Measurements from ENCODE around the gene BRD7. TPM values are rescaled to one million over a fixed set of nuclear protein-coding genes. Genes with fewer than 3 reads are reported as not detected.

The BRD7 gene
- total and polyA plus RNA-seq, 2 donors (not counting 1 experiment from before 2014, with no cell fraction given): 29.8 to 64.5 TPM

- Histone ChIP-seq H3K27ac (ENCODE audit: low read length in 2 of 2) (peak overlapping the region; percentile 93 to 97), H3K36me3 (replicated peaks in 1 of 2; ENCODE audit: control extremely low read depth in 1 of 2, control insufficient read depth in 1 of 2, extremely low read depth in 1 of 2, insufficient read depth in 2 of 2, low read length in 1 of 2) (no peaks in the 10 kb centered on the region), H3K4me2 (replicated peaks; ENCODE audit: low read depth, low read length, poor library complexity, severe bottlenecking) (peak overlapping the region; percentile 90), H3K27me3 (replicated peaks in 1 of 4; ENCODE audit: control extremely low read depth in 1 of 4, control insufficient read depth in 3 of 4, insufficient read depth in 4 of 4, low read length in 3 of 4) (no peaks in the 10 kb centered on the region), H2AFZ (ENCODE audit: insufficient read depth, low read depth, low read length, poor library complexity, severe bottlenecking) (no peak overlapping the region), H3K9ac (ENCODE audit: low read length) (peak overlapping the region; percentile 13), H3K79me2 (ENCODE audit: control insufficient read depth, insufficient read depth, low read length) (peaks cover 91% of the 10 kb centered on the region), H3K4me3 (ENCODE audit: control extremely low read depth in 1 of 5, extremely low read depth in 1 of 5, insufficient read depth in 1 of 5, low read depth in 2 of 5, low read length in 4 of 5) (no peak overlapping the region), H3K9me3 (ENCODE audit: control extremely low read depth in 1 of 3, control insufficient read depth in 2 of 3, insufficient read depth in 1 of 3, low read length in 2 of 3) (no peaks in the 10 kb centered on the region), H3K4me1 (ENCODE audit: control insufficient read depth in 2 of 2, insufficient read depth in 2 of 2, low read length in 2 of 2) (peaks cover 92 to 98% of the 10 kb centered on the region in 2 donors), H4K20me1 (ENCODE audit: control insufficient read depth, insufficient read depth, low read length, poor library complexity, severe bottlenecking) (peaks cover 8% of the 10 kb centered on the region)
- TF ChIP-seq EZH2 (IDR thresholded peaks at IDR 0.05; ENCODE audit: borderline replicate concordance, insufficient read depth, low read depth, low read length, poor library complexity, severe bottlenecking): no peak
- TF ChIP-seq, protein P1, sequence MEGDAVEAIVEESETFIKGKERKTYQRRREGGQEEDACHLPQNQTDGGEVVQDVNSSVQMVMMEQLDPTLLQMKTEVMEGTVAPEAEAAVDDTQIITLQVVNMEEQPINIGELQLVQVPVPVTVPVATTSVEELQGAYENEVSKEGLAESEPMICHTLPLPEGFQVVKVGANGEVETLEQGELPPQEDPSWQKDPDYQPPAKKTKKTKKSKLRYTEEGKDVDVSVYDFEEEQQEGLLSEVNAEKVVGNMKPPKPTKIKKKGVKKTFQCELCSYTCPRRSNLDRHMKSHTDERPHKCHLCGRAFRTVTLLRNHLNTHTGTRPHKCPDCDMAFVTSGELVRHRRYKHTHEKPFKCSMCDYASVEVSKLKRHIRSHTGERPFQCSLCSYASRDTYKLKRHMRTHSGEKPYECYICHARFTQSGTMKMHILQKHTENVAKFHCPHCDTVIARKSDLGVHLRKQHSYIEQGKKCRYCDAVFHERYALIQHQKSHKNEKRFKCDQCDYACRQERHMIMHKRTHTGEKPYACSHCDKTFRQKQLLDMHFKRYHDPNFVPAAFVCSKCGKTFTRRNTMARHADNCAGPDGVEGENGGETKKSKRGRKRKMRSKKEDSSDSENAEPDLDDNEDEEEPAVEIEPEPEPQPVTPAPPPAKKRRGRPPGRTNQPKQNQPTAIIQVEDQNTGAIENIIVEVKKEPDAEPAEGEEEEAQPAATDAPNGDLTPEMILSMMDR (IDR thresholded peaks at IDR 0.05): no peak
- Mint-ChIP-seq H3K9me3 (ENCODE audit: insufficient read depth) (peaks cover 4% of the 10 kb centered on the region), H3K4me1 (peaks cover 90% of the 10 kb centered on the region), H3K27ac (peak overlapping the region; percentile 100), H3K27me3 (no peaks in the 10 kb centered on the region), H3K4me3 (peak overlapping the region; percentile 98)
- WGBS (ENCODE audit: insufficient coverage): 100% methylated on average over 1 of the region's 4 CpGs
- intact Hi-C loops (cut with micrococcal nuclease): loop anchor here (2.0 kb wide), 1 partner anchor 58 kb away; no protein-coding TSS in a partner anchor
- peak; percentile 60 for DNase-seq
- CTCF ChIA-PET: interaction anchor here (1.1 to 8.8 kb wide), 3 partner anchors 13 to 50 kb away, joined by 8 to 63 read pairs (median 34); partner anchors contain the start of gene ADCY7
- no peak for ATAC-seq (ENCODE audit: low read depth)
- POLR2A ChIA-PET: interaction anchor here (3.2 kb wide), 1 partner anchor 11 kb away, joined by 17 read pairs; the partner anchor contains the start of gene ADCY7
Observed at GRCh38 chr16:50276801-50277555, 91.8 kb downstream of the BRD7 start.

DNA sequence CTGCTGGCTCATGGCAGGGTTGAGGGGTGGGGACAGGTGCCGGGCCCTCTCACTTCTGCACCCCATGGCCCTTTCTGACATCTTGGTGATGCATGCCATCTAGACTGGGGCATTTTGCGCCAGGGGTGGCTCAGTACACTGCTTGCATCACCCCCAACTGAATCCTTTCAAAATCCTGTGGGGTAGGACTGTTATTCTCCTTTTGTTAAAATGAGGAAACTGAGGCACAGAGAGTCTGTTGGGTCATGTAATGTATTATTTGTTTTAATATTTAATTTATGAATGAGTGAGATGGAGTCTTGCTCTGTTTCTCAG, 92.5 kb downstream of the BRD7 start:
- peaks cover 8% of the 10 kb centered on the region for H4K20me1 ChIP-seq (ENCODE audit: control insufficient read depth, insufficient read depth, low read length, poor library complexity, severe bottlenecking)
- H3K79me2 ChIP-seq (ENCODE audit: control insufficient read depth, insufficient read depth, low read length): peaks cover 84% of the 10 kb centered on the region
- peak overlapping the region; percentile 90 for H3K4me2 ChIP-seq (replicated peaks; ENCODE audit: low read depth, low read length, poor library complexity, severe bottlenecking)
- peak overlapping the region; percentile 13 for H3K9ac ChIP-seq (ENCODE audit: low read length)
- Mint-ChIP-seq H3K4me3 (peak overlapping the region; percentile 98), H3K27me3 (no peaks in the 10 kb centered on the region), H3K27ac (peak overlapping the region; percentile 100), H3K9me3 (ENCODE audit: insufficient read depth) (peaks cover 4% of the 10 kb centered on the region), H3K4me1 (peaks cover 86% of the 10 kb centered on the region)
- peak overlapping the region in 1 of 5 experiments; percentile 81 for H3K4me3 ChIP-seq (ENCODE audit: control extremely low read depth in 1 of 5, extremely low read depth in 1 of 5, insufficient read depth in 1 of 5, low read depth in 2 of 5, low read length in 4 of 5)
- CTCF ChIA-PET: interaction anchor here (4.1 to 8.8 kb wide), 3 partner anchors 12 to 50 kb away, joined by 20 to 63 read pairs (median 34); partner anchors contain the start of gene ADCY7
- H3K4me1 ChIP-seq (ENCODE audit: control insufficient read depth in 2 of 2, insufficient read depth in 2 of 2, low read length in 2 of 2): peaks cover 88 to 91% of the 10 kb centered on the region in 2 donors
- no peaks in the 10 kb centered on the region for H3K27me3 ChIP-seq (replicated peaks in 1 of 4; ENCODE audit: control extremely low read depth in 1 of 4, control insufficient read depth in 3 of 4, insufficient read depth in 4 of 4, low read length in 3 of 4)
- no peak for ATAC-seq (ENCODE audit: low read depth)
- POLR2A ChIA-PET: interaction anchor here (3.2 kb wide), 1 partner anchor 10 kb away, joined by 17 read pairs; the partner anchor contains the start of gene ADCY7
- intact Hi-C loops (cut with micrococcal nuclease): loop anchor here (2.0 kb wide), 1 partner anchor 59 kb away; no protein-coding TSS in a partner anchor
- no peak for DNase-seq
- H2AFZ ChIP-seq (ENCODE audit: insufficient read depth, low read depth, low read length, poor library complexity, severe bottlenecking): no peak overlapping the region
- no peaks in the 10 kb centered on the region for H3K36me3 ChIP-seq (replicated peaks in 1 of 2; ENCODE audit: control extremely low read depth in 1 of 2, control insufficient read depth in 1 of 2, extremely low read depth in 1 of 2, insufficient read depth in 2 of 2, low read length in 1 of 2)
- WGBS (ENCODE audit: insufficient coverage): no CpG with 5 or more reads among the region's 2 CpGs
- TF ChIP-seq, protein P1 (IDR thresholded peaks at IDR 0.05): no peak
- TF ChIP-seq EZH2 (IDR thresholded peaks at IDR 0.05; ENCODE audit: borderline replicate concordance, insufficient read depth, low read depth, low read length, poor library complexity, severe bottlenecking): no peak
- no peaks in the 10 kb centered on the region for H3K9me3 ChIP-seq (ENCODE audit: control extremely low read depth in 1 of 3, control insufficient read depth in 2 of 3, insufficient read depth in 1 of 3, low read length in 2 of 3)
- H3K27ac ChIP-seq (ENCODE audit: low read length in 2 of 2): peak overlapping the region; percentile 93 to 97
